HepG2 (cell line): ENCODE measurements around the gene MGAT4C.

Experiments
- KLF6 ChIP-seq: IDR thresholded peaks from 2 replicates; pipeline ENCODE4 v1.8.0; 2016; ENCODE audit warnings: missing biosample characterization, missing genetic modification reagents
- POLR2A ChIP-seq, 2 experiments: IDR thresholded peaks; 2 replicates each; pipeline ENCODE4 v1.6.1; 2011; ENCODE audit warnings: low read depth in 2 of 2, low read length in 2 of 2, mild to moderate bottlenecking in 1 of 2, moderate library complexity in 1 of 2; ENCODE audit not compliant: insufficient read depth in 1 of 2
- TF ChIP-seq, protein P1 (sequence below): sonication (generic); formaldehyde crosslinking; IDR thresholded peaks from 2 replicates; pipeline ENCODE4 v1.5.0; 2020; ENCODE audit warnings: mild to moderate bottlenecking, missing genetic modification reagents, moderate library complexity

GRCh38 chr12:86143162-86143561 is 113.0 kb downstream of the MGAT4C start:
- TF ChIP-seq KLF6 (CRISPR knock-in tag) (no peak), POLR2A (IDR thresholded peaks at IDR 0.05; ENCODE audit: insufficient read depth in 1 of 2, low read depth in 2 of 2, low read length in 2 of 2) (no peak)
- TF ChIP-seq, protein P1, sequence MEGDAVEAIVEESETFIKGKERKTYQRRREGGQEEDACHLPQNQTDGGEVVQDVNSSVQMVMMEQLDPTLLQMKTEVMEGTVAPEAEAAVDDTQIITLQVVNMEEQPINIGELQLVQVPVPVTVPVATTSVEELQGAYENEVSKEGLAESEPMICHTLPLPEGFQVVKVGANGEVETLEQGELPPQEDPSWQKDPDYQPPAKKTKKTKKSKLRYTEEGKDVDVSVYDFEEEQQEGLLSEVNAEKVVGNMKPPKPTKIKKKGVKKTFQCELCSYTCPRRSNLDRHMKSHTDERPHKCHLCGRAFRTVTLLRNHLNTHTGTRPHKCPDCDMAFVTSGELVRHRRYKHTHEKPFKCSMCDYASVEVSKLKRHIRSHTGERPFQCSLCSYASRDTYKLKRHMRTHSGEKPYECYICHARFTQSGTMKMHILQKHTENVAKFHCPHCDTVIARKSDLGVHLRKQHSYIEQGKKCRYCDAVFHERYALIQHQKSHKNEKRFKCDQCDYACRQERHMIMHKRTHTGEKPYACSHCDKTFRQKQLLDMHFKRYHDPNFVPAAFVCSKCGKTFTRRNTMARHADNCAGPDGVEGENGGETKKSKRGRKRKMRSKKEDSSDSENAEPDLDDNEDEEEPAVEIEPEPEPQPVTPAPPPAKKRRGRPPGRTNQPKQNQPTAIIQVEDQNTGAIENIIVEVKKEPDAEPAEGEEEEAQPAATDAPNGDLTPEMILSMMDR (CRISPR knock-in tag) = no peak
